CD4-positive, alpha-beta T cell treated with Interleukin-4 for 4 hours (primary cell): ENCODE data around the gene CCDC80.

Experiments used
- DNase-seq: peaks from one replicate; pipeline ENCODE4 v3.0.0-alpha.2; 2020

Gene CCDC80

DNA sequence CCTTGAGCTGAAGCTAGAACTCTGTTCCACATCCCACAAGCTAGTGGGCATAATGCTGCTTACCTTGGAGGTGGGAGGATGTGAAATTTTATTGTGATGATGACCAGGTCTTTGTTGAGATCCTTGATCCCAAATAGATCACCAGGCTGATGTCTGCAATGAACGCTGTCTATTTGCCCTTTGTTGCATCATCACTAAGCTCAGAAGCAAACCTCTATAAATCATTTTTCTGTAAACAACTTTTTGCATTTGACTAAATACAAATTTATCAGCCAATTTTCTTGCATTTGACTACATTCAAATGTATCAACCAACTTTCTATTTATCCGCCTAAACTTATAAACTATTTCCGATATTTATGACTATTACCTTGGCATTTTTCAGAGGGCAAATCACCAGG lies 9.7 kb downstream of the CCDC80 start:
- DNase-seq = no peak

DNA sequence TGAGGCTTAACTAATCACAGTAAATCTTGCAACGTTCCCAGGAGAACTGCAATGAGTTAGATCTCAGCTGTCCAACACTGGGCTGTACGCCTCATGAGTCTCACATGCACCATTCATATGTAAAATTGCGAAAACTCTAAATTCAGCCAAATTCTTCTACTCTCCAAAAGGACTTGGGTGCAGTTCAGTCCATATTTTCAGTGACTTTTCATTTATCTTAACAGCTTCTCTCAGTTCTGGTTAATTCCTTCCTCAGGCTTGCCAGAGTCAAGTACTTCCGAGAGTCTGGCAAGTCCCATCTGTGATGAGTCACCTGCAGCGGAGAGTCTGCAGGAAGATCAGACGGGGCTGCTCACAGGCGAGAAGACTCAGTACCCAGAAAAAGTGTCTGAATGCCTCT lies 11.5 kb downstream of the CCDC80 start:
- peak; percentile 8 for DNase-seq

DNA sequence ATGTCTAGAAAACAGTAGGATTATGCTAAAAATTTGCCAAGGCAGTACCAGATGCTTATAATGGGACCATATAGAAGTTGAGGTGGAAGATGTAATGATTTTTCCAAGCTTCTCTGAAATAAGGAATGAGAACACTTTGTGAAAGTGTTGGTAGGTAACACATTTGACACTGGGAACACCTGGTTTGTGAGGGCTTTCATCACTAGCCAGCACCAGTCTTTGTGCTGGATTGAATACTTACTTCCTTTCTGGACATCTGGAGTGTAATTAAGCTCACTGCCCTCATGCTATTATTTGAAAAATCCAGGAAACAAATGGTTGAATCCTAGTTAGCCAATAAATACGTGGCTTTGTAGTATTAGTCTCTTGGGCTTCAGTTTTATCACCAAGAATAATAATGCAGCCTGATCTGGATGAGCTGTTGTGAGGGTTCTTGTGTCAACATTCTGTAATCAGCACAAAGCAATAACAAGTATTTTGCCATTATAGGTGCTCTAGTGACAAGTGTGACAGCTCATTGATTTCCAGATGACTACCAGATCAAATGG lies 12.9 kb downstream of the CCDC80 start:
- DNase-seq = no peak

DNA sequence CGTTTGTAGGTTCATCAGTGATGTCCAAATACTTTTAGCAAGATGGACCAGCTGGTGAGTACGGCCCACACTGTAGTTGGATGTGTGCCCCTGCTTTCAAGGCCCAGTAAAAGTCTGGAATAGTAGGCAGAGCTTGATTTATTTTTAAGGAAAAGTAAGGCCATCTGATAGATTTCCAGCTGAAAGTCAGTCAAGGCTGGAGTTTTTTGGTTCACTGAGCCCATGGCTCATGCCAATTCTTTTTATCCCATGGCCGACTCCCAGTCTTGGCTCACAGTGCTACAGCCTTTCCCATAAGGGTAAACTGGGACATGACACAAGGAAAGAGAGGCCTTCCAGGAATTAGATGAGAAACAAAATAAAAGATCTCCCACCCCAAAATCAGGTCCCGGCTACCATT lies 13.5 kb downstream of the CCDC80 start:
- DNase-seq = no peak

DNA sequence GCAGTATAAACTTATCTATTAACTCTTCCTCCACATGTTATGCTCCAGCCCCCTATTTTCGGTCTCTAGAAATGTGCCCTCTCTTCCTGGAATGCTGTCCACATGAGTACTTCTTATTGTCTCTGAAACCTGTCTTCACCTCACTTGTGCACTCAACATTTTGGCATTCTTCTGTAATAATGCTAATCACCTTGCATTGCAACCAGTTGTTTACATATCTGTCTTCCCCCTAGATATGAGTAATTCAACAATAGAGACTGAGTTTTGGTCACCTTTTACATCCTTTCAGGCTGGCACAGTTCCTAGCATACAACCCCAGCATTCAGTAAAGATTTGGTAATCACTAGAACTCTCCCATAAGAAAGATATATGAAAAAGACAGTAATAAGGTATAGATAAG lies 17.2 kb downstream of the CCDC80 start:
- no peak for DNase-seq

DNA sequence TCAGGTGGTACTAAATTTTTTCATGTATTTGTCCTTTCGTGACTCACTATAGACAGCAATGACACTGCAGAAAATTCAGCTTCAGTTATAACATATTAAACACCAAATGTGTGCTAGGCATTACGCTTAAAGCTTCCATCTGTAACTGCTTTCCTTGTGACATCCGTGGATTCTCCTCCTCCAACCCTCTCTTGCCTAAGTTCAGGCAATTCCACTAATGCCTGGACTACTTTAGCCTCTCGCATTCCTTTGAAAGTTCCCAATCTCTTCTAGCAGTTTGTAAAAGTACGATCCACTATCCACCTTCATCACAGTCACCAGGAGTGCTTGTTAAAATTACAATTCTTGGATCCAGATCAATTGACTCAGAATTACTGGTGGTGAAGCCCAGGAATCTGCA lies 17.7 kb downstream of the CCDC80 start:
- no peak for DNase-seq

DNA sequence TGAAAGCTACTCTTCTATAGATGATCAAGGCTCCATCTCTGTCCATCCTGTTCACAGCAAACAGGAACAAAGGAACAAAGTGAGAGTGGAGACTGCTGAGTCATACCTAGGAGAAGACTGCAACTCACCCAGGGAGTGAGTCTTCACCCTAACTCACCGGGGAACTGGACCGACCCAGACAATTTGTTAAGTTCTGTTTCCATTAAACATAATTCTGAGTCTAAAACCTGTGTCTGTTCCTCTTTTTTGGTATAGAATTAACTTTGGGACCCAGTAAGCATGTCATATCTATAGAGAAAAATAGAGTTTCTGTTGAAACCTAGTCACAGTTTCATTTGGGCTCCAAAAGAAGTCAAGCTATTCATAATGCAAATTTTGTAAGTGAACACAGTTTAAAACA lies 21.6 kb downstream of the CCDC80 start:
- DNase-seq = no peak

DNA sequence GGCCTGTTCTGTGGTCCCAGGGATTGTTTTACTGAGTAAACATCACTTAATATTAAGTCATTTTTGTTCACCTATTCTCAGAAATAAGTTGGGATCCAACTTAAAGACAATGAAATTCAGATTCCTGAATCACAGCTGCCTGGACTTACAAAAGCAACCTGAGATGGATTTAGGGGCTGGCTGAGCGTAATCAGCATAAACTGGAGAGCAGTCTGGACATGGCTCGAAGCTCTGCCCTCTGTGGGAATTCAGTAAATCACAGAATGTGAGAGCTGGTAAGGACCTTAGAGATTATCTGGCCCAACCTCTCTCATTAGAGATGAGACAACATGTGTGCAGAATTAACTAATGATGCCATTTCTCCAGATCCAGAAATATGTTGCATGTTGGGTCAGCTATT lies 23.7 kb downstream of the CCDC80 start:
- DNase-seq = no peak

DNA sequence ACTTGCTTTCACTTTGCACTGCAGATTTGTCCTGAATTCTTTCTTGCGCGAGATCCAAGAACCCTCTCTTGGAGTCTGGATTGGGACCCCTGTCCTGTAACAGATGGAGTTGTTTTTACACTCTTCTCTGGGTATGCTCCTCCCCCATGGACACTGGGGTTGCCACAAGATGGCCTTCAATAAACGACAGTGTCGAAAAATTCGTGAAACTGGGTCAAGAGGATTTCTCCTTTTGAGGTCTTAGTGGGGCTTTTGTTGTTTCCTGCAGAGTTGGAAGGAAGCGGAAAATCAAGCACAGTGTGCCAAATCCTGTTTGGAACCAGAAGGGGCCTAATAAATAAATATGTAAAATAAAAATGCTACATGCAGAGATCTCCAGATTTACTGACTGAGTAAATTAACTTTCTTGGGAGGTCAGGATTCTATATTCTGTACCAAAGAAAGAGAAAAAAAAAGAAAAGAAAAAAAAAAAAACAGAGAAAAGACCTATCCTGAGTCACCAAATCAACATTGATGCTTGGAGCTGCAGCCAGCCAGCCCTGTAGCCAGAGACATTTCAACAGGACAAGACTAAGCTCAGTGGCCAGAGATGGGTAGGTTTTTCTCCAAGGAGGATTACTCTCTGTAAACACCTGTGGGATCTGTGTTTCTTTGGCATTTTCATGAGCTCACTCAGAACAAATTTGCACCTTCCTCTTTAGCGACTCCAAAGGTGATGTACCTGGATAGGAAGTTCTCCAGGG lies 24.8 kb downstream of the CCDC80 start:
- no peak for DNase-seq

DNA sequence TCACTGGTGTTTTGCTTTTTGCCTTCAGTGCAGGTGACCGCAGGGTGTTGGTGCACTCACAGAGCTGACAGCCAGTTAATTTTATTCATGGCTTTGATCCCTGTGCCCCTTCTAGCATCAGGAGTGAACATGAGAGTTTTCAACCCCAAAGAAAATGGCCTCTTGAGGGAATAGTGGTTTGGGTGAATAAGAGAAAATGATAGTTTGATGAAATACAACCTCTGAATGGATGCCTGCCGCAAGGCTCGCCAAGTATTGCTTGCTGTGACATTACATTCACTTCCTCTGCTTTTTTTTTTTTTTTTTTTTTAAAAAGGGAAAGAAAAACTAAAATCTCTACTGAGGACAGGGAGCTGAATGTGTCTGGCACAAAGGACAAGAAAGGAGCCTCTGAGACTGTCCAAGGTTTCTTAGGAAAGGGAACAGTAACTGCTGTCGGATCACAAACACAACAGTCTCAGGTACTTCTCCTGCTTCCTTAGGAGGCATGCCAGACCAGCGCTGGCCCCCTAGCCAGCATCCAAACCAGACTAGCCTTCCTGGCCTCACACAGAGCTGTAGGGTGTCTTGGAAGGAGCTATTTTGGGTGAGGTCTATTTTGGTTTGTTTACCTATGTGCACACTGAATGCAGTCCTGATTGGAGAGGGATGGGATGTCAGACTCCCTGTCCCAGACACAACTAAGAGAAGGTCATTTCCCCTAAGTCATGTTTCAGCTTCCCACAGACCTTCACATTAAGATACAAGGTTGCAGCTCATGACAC lies 29.0 kb downstream of the CCDC80 start:
- no peak for DNase-seq

DNA sequence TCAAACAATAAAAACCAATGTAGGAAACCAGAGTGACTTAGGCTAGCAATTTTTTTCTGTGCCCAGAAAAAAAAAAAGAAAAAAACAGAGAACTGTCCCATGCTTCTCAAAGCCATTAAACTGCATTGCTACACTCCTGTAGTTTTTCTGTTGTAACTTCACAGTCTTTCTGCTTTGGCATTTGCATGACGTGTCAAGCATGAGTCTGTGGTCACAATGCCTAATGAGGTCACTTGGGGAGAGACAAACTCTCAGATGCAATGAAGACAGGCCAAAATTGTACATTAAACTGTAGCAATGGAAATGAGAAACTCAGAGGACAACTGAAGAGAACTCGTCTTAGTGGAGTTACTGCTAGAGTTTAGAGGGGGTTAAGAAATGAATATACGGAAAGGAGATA lies 30.8 kb downstream of the CCDC80 start:
- DNase-seq = no peak

DNA sequence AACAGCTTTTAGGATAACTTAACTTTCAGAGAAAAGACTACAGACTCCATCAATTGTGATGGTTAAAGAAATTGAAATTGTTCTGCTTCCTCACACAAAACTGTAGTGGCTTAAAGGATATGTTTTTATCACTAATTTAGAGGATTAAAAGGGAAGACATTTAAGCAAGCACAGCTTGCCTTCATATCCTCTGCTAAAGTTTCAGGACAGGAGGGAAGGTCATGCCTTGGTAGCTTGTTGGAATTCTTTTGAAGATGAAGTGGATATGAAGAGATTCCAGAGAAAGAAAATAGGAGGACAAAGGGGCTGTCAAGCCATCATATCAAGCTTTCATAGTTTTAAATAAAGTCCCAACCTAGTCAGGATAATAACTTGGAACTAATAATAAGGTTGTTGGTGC lies 33.1 kb downstream of the CCDC80 start:
- DNase-seq = no peak

DNA sequence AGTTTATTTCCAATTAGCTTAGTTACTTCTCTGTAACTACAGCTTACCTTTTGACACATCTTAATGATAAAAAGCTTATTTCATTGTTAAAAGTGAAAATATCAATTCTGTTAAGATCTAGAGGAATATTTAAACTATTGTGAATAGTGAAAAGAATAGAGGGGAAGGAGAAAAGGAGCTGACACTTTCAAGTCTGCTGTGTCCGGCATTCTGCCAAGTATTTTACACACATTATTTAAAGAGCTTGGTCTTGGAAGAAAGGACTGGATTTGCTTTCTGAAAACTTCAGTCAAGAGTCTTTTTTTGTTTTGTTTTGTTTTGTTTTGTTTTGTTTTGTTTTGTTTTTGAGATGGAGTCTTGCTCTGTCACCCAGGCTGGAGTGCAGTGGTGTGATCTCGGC lies 34.8 kb downstream of the CCDC80 start:
- DNase-seq = no peak

DNA sequence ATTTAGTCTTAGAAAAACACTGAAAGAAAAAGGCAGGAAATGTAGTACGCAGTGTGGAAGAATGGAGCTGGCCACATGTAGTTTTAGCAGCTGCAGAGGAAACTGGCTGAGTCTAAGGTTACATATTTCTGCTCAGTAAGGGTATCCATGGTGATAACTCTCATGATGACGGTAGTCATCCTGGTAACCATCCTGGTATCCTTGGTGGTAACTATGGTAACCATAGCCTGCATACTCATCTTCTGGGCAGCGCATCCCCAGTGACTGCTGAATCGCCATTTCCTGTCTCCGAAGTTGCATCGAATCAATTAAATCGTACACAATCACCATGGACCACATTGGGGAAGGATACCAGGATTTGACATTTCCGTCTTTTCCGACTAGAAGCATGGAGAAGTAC lies 35.7 kb downstream of the CCDC80 start:
- no peak for DNase-seq

DNA sequence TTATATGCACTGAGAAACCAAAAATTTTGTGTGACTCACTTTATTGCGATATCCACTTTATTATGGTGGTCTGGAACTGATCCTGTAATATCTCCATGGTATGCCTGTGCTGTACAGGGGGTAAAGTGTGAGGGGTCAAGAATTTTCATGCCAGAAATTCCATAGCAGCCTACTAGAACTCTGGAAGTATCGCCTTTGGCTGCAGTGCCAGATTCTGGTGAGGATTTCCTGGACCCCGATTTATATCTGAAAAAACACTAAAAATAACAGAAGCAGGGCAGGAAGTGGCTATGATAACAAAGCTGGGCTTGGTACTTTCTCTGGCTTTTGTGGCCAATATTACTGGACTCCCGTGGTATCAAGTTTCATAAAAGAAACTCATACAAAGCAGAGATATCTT lies 36.4 kb downstream of the CCDC80 start:
- DNase-seq = no peak

DNA sequence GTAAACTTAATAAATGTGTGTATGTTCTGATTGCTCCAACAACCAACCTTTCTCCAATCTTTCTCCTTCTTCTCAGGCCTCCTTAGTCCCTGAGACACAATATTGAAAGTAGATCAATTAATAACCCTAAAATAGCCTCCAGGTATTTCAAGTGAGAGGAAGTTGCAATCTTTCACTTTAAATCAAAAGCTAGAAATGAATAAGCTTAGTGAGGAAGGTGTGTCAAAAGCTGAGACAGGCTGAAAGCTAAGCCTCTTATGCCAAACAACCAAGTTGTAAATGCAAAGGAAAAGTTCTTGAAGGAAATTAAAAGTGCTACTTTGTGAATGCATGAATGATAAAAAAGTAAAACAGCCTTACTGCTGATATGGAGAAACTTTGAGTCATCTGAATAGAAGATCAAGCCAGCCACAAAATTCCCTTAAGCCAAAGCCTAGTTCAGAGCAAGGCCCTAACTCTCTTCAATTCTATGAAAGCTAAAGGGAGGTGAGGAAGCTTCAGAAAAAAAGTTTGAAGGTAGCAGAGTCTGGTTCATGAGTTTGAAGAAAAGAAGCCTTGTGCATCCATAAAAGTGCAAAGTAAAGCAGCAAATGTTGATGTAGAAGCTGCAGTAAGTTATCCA lies 38.6 kb downstream of the CCDC80 start:
- DNase-seq = no peak

DNA sequence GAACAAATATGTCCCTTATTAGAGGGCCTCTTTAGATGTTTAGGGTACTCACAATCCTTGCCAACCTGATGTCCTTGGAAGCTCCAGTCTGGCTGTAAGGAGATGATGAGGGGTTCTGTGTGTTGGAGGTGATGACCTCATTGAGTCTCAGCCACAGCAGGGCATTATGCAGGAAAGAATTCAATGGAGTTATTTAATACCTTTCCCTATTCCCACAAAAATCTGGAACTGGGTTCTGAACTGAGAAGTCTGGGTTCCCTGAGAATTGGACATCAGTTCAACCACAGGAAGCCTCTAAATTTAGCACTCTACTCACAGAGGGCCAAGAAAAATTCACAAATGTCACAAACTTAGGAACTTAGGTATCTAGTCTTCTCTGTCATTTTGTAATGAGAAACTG lies 42.2 kb downstream of the CCDC80 start:
- DNase-seq = no peak

DNA sequence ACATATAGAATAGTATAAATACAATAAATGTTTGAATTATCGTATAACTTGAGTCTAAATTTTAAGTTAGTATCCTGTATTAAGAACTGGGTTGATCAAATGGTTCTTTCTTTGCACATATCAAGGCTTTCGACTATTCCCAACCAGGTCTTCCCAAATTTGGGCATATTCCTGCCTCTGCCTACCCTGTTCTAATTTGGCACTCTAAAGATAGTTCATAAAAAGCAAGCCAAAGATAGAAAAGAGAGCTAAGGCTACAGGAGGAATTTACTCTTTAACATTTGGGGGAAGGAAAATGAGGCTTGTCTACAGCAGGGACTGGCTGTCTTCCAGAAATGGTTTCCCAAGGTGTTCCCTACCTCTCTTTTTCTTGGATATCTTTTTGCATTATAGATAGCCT lies 43.0 kb downstream of the CCDC80 start:
- no peak for DNase-seq

DNA sequence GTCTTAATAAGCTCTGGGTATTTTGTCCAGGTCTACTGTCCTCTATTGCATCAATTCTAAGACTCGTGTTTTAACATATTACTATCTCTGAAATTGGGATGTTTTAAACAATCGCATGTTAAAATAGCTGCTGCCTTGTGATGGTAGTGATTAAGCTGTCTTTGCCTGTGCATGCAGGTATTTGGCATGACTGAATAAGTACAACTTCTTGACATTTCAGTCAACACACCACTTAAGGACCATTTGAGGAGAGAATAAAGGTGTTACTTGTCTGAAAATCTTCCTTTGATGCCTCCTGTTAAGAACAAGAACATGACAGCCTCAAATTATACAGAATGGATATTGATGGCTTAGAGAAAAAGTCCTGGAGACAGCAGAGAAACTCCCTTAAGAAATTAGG lies 46.1 kb downstream of the CCDC80 start:
- DNase-seq = no peak

DNA sequence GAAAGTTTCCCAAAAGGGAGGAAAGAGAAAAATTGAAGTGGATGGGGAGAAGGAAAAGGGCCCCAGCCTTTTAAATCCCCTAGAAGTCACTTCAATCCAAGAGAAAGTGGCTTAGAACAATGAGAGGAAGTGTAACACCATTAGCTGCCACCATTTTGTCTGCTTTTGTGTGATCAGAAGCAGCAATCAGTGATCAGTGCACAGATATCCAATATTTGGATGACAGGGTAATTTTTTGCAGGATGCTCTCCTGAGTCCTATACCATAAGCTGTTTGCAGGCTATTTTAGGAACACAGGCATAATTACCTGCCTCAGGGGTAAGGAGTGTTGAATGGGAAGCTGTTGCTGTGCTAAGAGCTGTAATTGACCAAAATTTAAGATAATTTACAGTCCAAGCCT lies 47.7 kb downstream of the CCDC80 start:
- no peak for DNase-seq

DNA sequence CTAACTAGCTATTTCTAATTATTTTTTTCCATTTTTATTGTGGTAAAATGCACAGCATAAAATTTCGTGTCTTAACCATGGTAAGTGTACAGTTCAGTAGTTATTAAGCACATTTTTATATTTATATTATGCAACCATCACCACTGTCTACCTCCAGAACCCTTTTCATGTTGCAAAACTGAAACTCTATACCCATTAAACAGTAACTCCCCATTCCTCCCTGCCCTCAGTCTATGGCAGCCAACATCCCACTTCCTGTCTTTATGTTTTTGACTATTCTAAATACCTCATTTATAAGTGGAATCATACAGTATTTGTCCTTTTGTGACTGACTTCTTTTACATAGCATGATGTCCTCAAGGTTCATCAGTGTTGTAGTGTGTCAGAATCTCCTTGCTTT lies 53.6 kb downstream of the CCDC80 start:
- no peak for DNase-seq

DNA sequence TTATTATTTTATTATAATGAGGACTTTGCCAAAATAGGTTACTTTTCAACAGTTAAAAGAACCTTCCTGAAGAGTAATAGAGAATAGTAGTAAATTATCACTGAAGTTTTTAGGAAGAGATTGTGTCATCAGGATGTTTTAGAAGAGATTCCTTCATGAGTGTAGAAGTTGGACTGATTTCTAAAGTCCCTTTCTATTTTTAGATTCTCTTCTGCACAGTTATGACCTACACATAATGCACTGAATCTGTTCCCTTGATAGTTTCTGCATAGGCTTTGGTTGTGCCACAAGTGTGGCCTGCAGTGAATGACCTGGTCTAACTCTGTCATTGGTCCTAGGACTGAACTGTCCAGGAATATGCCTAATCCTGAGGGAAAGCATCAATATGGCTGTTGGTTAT lies 55.2 kb downstream of the CCDC80 start:
- DNase-seq = no peak

DNA sequence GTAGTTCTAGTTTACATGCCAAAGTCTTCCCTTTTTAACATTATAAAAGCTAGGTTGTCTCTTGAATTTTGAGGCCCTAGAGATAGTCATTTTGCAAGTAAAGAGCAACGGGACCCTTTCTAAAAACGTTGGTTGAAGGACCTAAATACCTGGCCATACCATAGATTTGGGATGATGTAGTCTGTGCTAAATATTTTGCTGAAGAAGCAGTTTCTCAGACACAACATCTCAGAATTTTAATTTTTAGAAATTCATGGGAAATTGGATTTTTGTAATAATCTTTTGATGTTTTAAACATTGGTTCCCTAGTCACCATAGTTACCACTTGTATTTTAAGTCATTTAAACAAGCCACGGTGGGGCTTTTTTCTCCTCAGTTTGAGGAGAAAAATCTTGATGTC lies 57.8 kb downstream of the CCDC80 start:
- DNase-seq = no peak

DNA sequence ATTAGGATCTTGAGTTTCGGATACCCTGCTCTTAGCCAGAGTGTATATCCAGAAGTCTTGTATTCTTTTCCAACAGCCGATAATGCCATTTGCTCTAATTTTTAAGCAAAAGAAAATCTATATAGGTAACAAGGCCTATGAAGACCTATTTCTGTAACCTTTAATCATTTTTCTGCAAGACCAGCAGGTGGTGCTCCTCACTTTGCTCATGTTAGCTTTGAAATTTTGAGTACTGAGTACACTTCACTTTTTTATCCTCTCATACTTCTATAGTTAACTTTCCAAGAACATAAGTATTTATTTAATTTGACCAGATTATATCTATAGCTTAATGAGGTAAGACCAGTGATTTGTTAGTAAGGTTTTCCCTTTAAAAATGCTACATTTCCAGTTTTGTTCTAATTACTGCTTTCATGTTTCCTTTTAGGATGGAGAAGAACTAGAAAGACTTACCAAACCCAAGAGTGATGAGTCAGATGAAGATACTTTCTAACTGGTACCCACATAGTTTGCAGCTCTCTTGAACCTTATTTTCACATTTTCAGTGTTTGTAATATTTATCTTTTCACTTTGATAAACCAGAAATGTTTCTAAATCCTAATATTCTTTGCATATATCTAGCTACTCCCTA lies 58.6 kb downstream of the CCDC80 start:
- DNase-seq = peak; percentile 35
